ENCODE results near the gene CYSTM1.

The CYSTM1 gene

GRCh38 chr5:140186267-140186671 lies 11.3 kb downstream of the CYSTM1 start:
- H3K27ac ChIP-seq (ENCODE audit: extremely low read depth, low read depth, low read length) = no peak overlapping the region
- H3K36me3 ChIP-seq (ENCODE audit: control insufficient read depth in 2 of 2, insufficient read depth in 1 of 2, low read length in 2 of 2) = no peaks in the 10 kb centered on the region
- H3K4me1 ChIP-seq (ENCODE audit: control insufficient read depth, insufficient read depth, low read length) = peaks cover 14% of the 10 kb centered on the region; the same call in 1 of the 2 replicates
- ChIA-PET CTCF (interaction anchor here (1.3 kb wide), 1 partner anchor 57 kb away, joined by 4 read pairs; no protein-coding TSS in a partner anchor), POLR2A (no interaction called here)
- no peak overlapping the region for H3K4me3 ChIP-seq (ENCODE audit: low read depth, low read length)
- no peak for TF ChIP-seq WT1 (tag by site-specific recombination; IDR thresholded peaks at IDR 0.05)
- TF ChIP-seq ZNF658 (tag by site-specific recombination; IDR thresholded peaks at IDR 0.05) = no peak
- no peak for TF ChIP-seq ZNF549 (tag by site-specific recombination; IDR thresholded peaks at IDR 0.05)
- TF ChIP-seq, protein P1, sequence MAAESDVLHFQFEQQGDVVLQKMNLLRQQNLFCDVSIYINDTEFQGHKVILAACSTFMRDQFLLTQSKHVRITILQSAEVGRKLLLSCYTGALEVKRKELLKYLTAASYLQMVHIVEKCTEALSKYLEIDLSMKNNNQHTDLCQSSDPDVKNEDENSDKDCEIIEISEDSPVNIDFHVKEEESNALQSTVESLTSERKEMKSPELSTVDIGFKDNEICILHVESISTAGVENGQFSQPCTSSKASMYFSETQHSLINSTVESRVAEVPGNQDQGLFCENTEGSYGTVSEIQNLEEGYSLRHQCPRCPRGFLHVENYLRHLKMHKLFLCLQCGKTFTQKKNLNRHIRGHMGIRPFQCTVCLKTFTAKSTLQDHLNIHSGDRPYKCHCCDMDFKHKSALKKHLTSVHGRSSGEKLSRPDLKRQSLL (tag by site-specific recombination; IDR thresholded peaks at IDR 0.05) = no peak
- no peak for TF ChIP-seq BCL11A (tag by site-specific recombination; IDR thresholded peaks at IDR 0.05; ENCODE audit: low read depth)
- no peaks in the 10 kb centered on the region for H3K9me3 ChIP-seq (ENCODE audit: control insufficient read depth, insufficient read depth, low read depth, low read length)

GRCh38 chr5:140189253-140189652 lies 14.3 kb downstream of the CYSTM1 start:
- peak; percentile 29 for TF ChIP-seq SETDB1 (IDR thresholded peaks at IDR 0.05; ENCODE audit: insufficient read length, low read length)
- TF ChIP-seq, protein P2, sequence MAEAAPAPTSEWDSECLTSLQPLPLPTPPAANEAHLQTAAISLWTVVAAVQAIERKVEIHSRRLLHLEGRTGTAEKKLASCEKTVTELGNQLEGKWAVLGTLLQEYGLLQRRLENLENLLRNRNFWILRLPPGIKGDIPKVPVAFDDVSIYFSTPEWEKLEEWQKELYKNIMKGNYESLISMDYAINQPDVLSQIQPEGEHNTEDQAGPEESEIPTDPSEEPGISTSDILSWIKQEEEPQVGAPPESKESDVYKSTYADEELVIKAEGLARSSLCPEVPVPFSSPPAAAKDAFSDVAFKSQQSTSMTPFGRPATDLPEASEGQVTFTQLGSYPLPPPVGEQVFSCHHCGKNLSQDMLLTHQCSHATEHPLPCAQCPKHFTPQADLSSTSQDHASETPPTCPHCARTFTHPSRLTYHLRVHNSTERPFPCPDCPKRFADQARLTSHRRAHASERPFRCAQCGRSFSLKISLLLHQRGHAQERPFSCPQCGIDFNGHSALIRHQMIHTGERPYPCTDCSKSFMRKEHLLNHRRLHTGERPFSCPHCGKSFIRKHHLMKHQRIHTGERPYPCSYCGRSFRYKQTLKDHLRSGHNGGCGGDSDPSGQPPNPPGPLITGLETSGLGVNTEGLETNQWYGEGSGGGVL (tag by site-specific recombination; IDR thresholded peaks at IDR 0.05) = peak; percentile 57
- no peak for TF ChIP-seq ZBTB7A (tag by site-specific recombination; IDR thresholded peaks at IDR 0.05; ENCODE audit: low read depth)
- TF ChIP-seq PRDM4 (tag by site-specific recombination; IDR thresholded peaks at IDR 0.05) = no peak
- no peak overlapping the region for H3K4me3 ChIP-seq (ENCODE audit: low read depth, low read length)
- no peaks in the 10 kb centered on the region for H3K36me3 ChIP-seq (ENCODE audit: control insufficient read depth in 2 of 2, insufficient read depth in 1 of 2, low read length in 2 of 2)
- no peaks in the 10 kb centered on the region for H3K9me3 ChIP-seq (ENCODE audit: control insufficient read depth, insufficient read depth, low read depth, low read length)
- 0 out of 2 replicates have a peak, but pooled peaks cover 4% of the 10 kb centered on the region for H3K4me1 ChIP-seq (ENCODE audit: control insufficient read depth, insufficient read depth, low read length)
- H3K27ac ChIP-seq (ENCODE audit: extremely low read depth, low read depth, low read length) = no peak overlapping the region
- CTCF ChIA-PET = interaction anchor here (0.6 to 0.7 kb wide), 3 partner anchors 167 to 483 kb away, joined by 3 read pairs; no protein-coding TSS in a partner anchor
- POLR2A ChIA-PET = interaction anchor here (0.7 kb wide), 1 partner anchor 514 kb away, joined by 6 read pairs; no protein-coding TSS in a partner anchor

DNA sequence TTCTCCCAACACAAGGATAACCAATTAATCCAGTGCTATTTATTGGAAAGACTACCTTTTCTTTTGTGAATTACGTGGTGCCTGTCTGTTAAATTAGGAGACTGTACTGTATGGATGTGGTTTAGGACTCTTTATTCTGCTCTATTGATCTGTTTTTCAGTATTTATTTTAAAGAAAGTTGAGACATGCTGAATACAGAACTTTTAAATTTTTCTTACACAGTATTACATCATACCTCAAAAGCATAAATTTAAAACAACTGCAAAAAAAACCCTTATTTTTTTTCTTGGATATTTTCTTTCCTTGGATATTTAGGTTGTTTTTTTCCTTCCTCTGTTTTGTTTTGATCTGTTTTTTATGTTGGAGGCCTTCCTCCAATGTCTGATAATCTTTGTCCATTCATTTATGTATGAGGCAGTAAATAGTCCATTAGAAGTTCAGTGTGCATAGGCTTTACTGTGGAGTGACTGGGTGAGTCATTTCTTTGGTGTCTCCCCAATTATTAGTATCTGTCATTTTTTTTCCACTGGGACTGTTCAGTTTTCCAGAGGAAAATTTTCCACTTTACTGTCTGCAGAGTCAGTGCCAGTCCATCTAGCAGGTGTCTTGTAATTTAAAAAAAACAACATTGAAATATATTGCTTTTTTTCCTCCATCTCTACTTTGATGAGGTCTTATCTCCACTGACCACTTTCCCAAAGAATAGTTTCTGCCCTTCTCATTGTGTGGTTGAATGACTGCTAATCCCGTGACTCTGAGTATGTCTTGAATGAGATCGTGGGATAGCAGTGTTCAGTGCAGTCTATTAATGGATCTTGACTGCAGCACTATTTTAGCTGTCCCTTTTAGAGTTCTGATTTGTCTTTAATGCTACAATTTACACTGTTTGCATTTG lies 15.2 kb downstream of the CYSTM1 start:
- no peak overlapping the region for H3K4me3 ChIP-seq (ENCODE audit: low read depth, low read length)
- H3K27ac ChIP-seq (ENCODE audit: extremely low read depth, low read depth, low read length) = no peak overlapping the region
- H3K36me3 ChIP-seq (ENCODE audit: control insufficient read depth in 2 of 2, insufficient read depth in 1 of 2, low read length in 2 of 2) = peaks cover 0 to 5% of the 10 kb centered on the region in 2 experiments; a peak in 2 of 3 replicates
- ChIA-PET CTCF (interaction anchor here (0.6 to 1.0 kb wide), 4 partner anchors 11 to 384 kb away, joined by 3 to 4 read pairs (median 3); no protein-coding TSS in a partner anchor), POLR2A (interaction anchor here (0.5 kb wide), 1 partner anchor 363 kb away, joined by 4 read pairs; no protein-coding TSS in a partner anchor)
- no peaks in the 10 kb centered on the region for H3K9me3 ChIP-seq (ENCODE audit: control insufficient read depth, insufficient read depth, low read depth, low read length)
- H3K4me1 ChIP-seq (ENCODE audit: control insufficient read depth, insufficient read depth, low read length) = 0 out of 2 replicates have a peak, but pooled peaks cover 4% of the 10 kb centered on the region
- TF ChIP-seq ZNF521 (tag by site-specific recombination; IDR thresholded peaks at IDR 0.05) = no peak
- TF ChIP-seq ZNF366 (tag by site-specific recombination; conservative IDR thresholded peaks at IDR 0.05) = peak; percentile 72
- 0 out of 2 replicates have a peak, but pooled peaks have one; percentile 32 for TF ChIP-seq ZNF394 (tag by site-specific recombination; IDR thresholded peaks at IDR 0.05; ENCODE audit: borderline replicate concordance)
- TF ChIP-seq PRDM1 (tag by site-specific recombination; IDR thresholded peaks at IDR 0.05) = peak; percentile 9; the same call in 1 of the 2 replicates
- TF ChIP-seq ZNF514 (tag by site-specific recombination; IDR thresholded peaks at IDR 0.05) = no peak
- TF ChIP-seq ZNF335 (tag by site-specific recombination; conservative IDR thresholded peaks at IDR 0.05) = peak; percentile 24; the same call in 1 of the 2 replicates
- TF ChIP-seq PATZ1 (tag by site-specific recombination; IDR thresholded peaks at IDR 0.05) = peak; percentile 41; the same call in 1 of the 2 replicates
- TF ChIP-seq ZNF302 (tag by site-specific recombination; IDR thresholded peaks at IDR 0.05; ENCODE audit: low read depth) = peak; percentile 87; the same call in 1 of the 2 replicates
- TF ChIP-seq GLIS1 (tag by site-specific recombination; IDR thresholded peaks at IDR 0.05) = no peak
- peak; percentile 43; the same call in 1 of the 2 replicates for TF ChIP-seq ZNF629 (tag by site-specific recombination; IDR thresholded peaks at IDR 0.05)
- no peak for TF ChIP-seq ZNF585B (tag by site-specific recombination; IDR thresholded peaks at IDR 0.05)
- TF ChIP-seq ZNF558 (tag by site-specific recombination; IDR thresholded peaks at IDR 0.05) = 0 out of 2 replicates have a peak, but pooled peaks have one; percentile 63
